Spleen (tissue), 11 donors: ENCODE results near the gene DLEC1. TPM values are rescaled to one million over a fixed set of nuclear protein-coding genes. Genes with fewer than 3 reads are reported as not detected.
"Not testable (repeated sequence)": the region's sequence is repeated elsewhere in the genome, so short reads cannot be mapped to it uniquely, and the experiment has no call there.

ENCODE experiments used
- DNase-seq: peaks from one replicate; pipeline ENCODE4 v3.0.0-alpha.2; 2020
- H3K27ac ChIP-seq, 8 donors: fragments of 200-600 bp; sonication (generic) in 7 of 8; 1 replicate in 4 of 8; 2 replicates in 4 of 8; pipeline versions ENCODE4 v1.5.0 to v1.8.0; 2016 to 2021; ENCODE audit warnings: inconsistent platforms in 4 of 8, mild to moderate bottlenecking in 4 of 8, moderate library complexity in 1 of 8
- H3K27me3 ChIP-seq, 7 donors: fragments of 200-600 bp; sonication (generic) in 6 of 7; replicated peaks in 1 of 7; 1 replicate in 4 of 7; 2 replicates in 3 of 7; pipeline versions ENCODE4 v1.5.0 to v1.8.0; 2016 to 2021; ENCODE audit warnings: inconsistent platforms in 3 of 7, mild to moderate bottlenecking in 1 of 7
- H3K36me3 ChIP-seq, 6 donors: fragments of 200-600 bp; sonication (generic) in 5 of 6; 1 replicate in 4 of 6; 2 replicates in 2 of 6; pipeline versions ENCODE4 v1.5.0 to v1.8.0; 2016 to 2021; ENCODE audit warnings: inconsistent platforms in 2 of 6
- H3K4me1 ChIP-seq, 6 donors: fragments of 200-600 bp; sonication (generic) in 5 of 6; 1 replicate in 3 of 6; 2 replicates in 3 of 6; pipeline versions ENCODE4 v1.5.0 to v1.8.0; 2016 to 2021; ENCODE audit warnings: inconsistent platforms in 3 of 6
- H3K4me3 ChIP-seq, 8 donors: fragments of 200-600 bp; sonication (generic) in 7 of 8; 1 replicate in 4 of 8; 2 replicates in 4 of 8; pipeline versions ENCODE4 v1.5.0 to v1.8.0; 2016 to 2021; ENCODE audit warnings: inconsistent platforms in 4 of 8, mild to moderate bottlenecking in 4 of 8, moderate library complexity in 2 of 8
- H3K9me3 ChIP-seq, 8 donors: fragments of 200-600 bp; sonication (generic) in 7 of 8; 1 replicate in 4 of 8; 2 replicates in 4 of 8; pipeline versions ENCODE4 v1.5.0 to v1.8.0; 2016 to 2021; ENCODE audit warnings: inconsistent platforms in 4 of 8
- CTCF ChIP-seq, 11 experiments: fragments of 200-600 bp in 7 of 11; fragments of 450-650 bp in 4 of 11; sonication (generic) in 4 of 11; IDR thresholded peaks in 8 of 11; conservative IDR thresholded peaks in 3 of 11; 1 replicate in 7 of 11; 2 replicates in 4 of 11; pipeline versions ENCODE4 v1.4.0 to v1.8.0; 2016 to 2021; ENCODE audit warnings: antibody characterized with exemption in 11 of 11, inconsistent platforms in 4 of 11, mild to moderate bottlenecking in 1 of 11
- POLR2A ChIP-seq, 3 donors: fragments of 450-650 bp; IDR thresholded peaks; one replicate each; pipeline ENCODE4 v1.5.1; 2017; ENCODE audit warnings: antibody characterized with exemption in 3 of 3, mild to moderate bottlenecking in 1 of 3
- POLR2AphosphoS5 ChIP-seq, 3 donors: sonication (generic); formaldehyde crosslinking; IDR thresholded peaks; one replicate each; pipeline ENCODE4 v1.5.1; 2017; ENCODE audit warnings: antibody characterized with exemption in 3 of 3
- WGBS, 5 donors: extraction: QIAGEN DNeasy Blood & Tissue Kit in 3 of 5; methylation state at CpG; one replicate each; pipeline versions ENCODE4 v1.1.5 to v1.1.7; 2013 to 2018; 5-methylcytosine and 5-hydroxymethylcytosine counted together
- intact Hi-C: fragments of 100-400 bp; cut with DNase I; formaldehyde crosslinking; loops from one replicate; pipeline ENCODE4 v1.15.0; 2023; ENCODE audit warnings: low total_unique reads
- polyA plus RNA-seq, 3 donors: library from polyadenylated mRNA; stranded (reverse); fragments of 200-250 nt; gene quantifications; one replicate each; pipeline ENCODE4 v1.2.1, GENCODE V29; 2013
- total RNA-seq, 7 donors: library from RNA; depleted of rRNA in 3 of 7; stranded (reverse); fragments of >200 nt in 3 of 7; fragmentation: NEBNext Ultra II Directional in 4 of 7; extraction: Animal tissue kit (Norgen Biotek cat#: 25700) in 4 of 7; gene quantifications; one replicate each; pipeline versions ENCODE4 v1.1.0 to v1.2.1, GENCODE V29; 2016 to 2021
- donor health status: healthy with polysubstance abuse.
- donor health status: DM: no; HTN: no; CAD: no; lungs with moderate emphysema.
- donor health status: DM: no; HTN: no; CAD: no.
- donor health status: Bipolar disorder and iron deficiency.
- donor health status: healthy.
- donor health status: DM: no; HTN: no; CAD: no.
- donor health status: DM: yes; HTN: yes; CAD: no.

The DLEC1 gene
- total and polyA plus RNA-seq, 10 donors: 0.36 to 2.3 (median 0.88) TPM

GRCh38 chr3:38067508-38068233 lies 28.7 kb downstream of the DLEC1 start:
- no peak for DNase-seq
- intact Hi-C loops: no loop called here
- WGBS, 5 donors: 83 to 95% (median 86%) methylated on average over 6 of the region's 6 CpGs
- TF ChIP-seq POLR2AphosphoS5 (IDR thresholded peaks at IDR 0.05) (no peak), POLR2A (IDR thresholded peaks at IDR 0.05) (no peak), CTCF (IDR thresholded peaks at IDR 0.05 in 8 of 11, conservative IDR thresholded peaks at IDR 0.05 in 3 of 11) (no peak)
- H3K27me3 ChIP-seq: no peaks in the 10 kb centered on the region
- no peak overlapping the region for H3K27ac ChIP-seq
- peaks cover 0 to 4% (median 0%) of the 10 kb centered on the region in 8 donors for H3K9me3 ChIP-seq
- no peaks in the 10 kb centered on the region for H3K4me1 ChIP-seq
- H3K36me3 ChIP-seq: no peaks in the 10 kb centered on the region
- no peak overlapping the region for H3K4me3 ChIP-seq

- intact Hi-C loops: no loop called here
- Histone ChIP-seq H3K4me1 (no peaks in the 10 kb centered on the region), H3K4me3 (no peak overlapping the region), H3K36me3 (no peaks in the 10 kb centered on the region), H3K27ac (no peak overlapping the region), H3K9me3 (no peaks in the 10 kb centered on the region), H3K27me3 (no peaks in the 10 kb centered on the region)
- no peak for DNase-seq
- 62 to 97% (median 91%) methylated on average over 2 of the region's 2 CpGs for WGBS, 5 donors
- TF ChIP-seq CTCF (IDR thresholded peaks at IDR 0.05 in 8 of 11, conservative IDR thresholded peaks at IDR 0.05 in 3 of 11) (no peak), POLR2A (IDR thresholded peaks at IDR 0.05) (no peak), POLR2AphosphoS5 (IDR thresholded peaks at IDR 0.05) (no peak)
These were observed 31.0 kb downstream of the DLEC1 start for GRCh38 chr3:38070013-38070412.

- 74 to 83% (median 79%) methylated on average over 1 to 3 of the region's 3 CpGs for WGBS, 5 donors
- H3K4me1 ChIP-seq, intact Hi-C loops, H3K27me3 ChIP-seq, H3K27ac ChIP-seq, H3K9me3 ChIP-seq, H3K36me3 ChIP-seq, H3K4me3 ChIP-seq, DNase-seq: not testable (repeated sequence)
These were observed 38.1 kb downstream of the DLEC1 start for GRCh38 chr3:38077073-38077472.

GRCh38 chr3:38082296-38082695 lies 43.3 kb downstream of the DLEC1 start:
- intact Hi-C loops, H3K27me3 ChIP-seq, H3K27ac ChIP-seq, H3K4me1 ChIP-seq, H3K4me3 ChIP-seq, H3K36me3 ChIP-seq, DNase-seq: not testable (repeated sequence)
- 89 to 95% (median 93%) methylated on average over 9 to 16 of the region's 16 CpGs for WGBS, 5 donors
- H3K9me3 ChIP-seq: peaks cover 0 to 47% (median 4%) of the 10 kb centered on the region in 8 donors

GRCh38 chr3:38083254-38083653 lies 44.2 kb downstream of the DLEC1 start:
- H3K4me1 ChIP-seq, H3K4me3 ChIP-seq, H3K36me3 ChIP-seq, DNase-seq, H3K27ac ChIP-seq, H3K27me3 ChIP-seq, intact Hi-C loops: not testable (repeated sequence)
- 100% methylated on average over 1 of the region's 1 CpG; no CpG with 5 or more reads in 3 of the 5 donors for WGBS, 5 donors
- peaks cover 0 to 52% (median 4%) of the 10 kb centered on the region in 8 donors for H3K9me3 ChIP-seq
